Measurements from ENCODE around the gene SKA3.

The SKA3 gene

DNA sequence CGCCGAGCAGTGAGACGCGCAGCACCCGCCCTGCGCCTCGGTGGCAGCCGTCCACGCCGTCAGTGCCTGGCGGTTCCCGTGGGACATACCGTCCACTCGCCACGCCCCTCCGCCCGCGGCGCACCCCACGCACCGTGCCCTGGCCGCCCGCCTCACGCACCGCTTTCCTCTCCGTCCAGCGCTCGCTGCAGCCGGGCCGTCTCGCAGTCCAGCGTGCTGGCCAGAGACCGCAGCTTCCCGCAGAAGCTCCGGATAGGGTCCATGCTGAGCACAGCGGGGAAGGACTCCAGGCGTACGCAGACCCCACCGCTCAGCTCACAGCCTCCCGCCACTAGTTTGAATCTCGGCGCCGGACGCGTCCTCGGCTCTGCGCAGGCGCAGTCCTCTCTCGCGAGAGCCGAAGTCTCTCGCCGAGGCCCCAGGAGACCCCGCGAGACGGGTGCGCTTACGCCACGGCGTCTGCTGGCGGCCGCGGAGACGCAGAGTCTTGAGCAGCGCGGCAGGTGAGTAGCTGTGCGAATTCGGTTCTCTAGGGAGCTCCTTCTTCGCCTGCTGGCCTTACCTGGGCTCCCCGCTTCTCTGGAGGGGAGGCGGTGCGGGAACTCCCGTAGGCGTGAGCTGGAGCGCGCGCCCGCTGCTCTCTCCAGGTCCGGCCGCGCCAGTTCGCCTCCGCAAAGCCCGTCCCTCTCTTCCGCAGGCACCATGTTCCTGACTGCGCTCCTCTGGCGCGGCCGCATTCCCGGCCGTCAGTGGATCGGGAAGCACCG is at the start of gene SKA3, which contains the start of gene MRPL57:
SKA3 (minus strand) TSS at position 338 of the 767 bp plus-strand sequence; CDS start at position 263, 75 bp downstream.
MRPL57 (plus strand) TSS at position 444 of the 767 bp plus-strand sequence; CDS start at position 703, 259 bp downstream.
- TF ChIP-seq EGR1 (IDR thresholded peaks at IDR 0.05) (peak; percentile 39), TEAD4 (IDR thresholded peaks at IDR 0.05) (0 out of 2 replicates have a peak, but pooled peaks have one; percentile 14), YY1 (IDR thresholded peaks at IDR 0.05; ENCODE audit: low read depth) (peak; percentile 79), USF1 (IDR thresholded peaks at IDR 0.05) (no peak), CEBPB (IDR thresholded peaks at IDR 0.05) (peak; percentile 23; the same call in 1 of the 2 replicates), EP300 (IDR thresholded peaks at IDR 0.05; ENCODE audit: borderline replicate concordance) (no peak; the same call in 1 of the 2 replicates), TCF12 (IDR thresholded peaks at IDR 0.05; ENCODE audit: low read depth) (peak; percentile 69; the same call in 1 of the 2 replicates), CREB1 (IDR thresholded peaks at IDR 0.05; ENCODE audit: low read depth) (no peak; the same call in 1 of the 2 replicates), NFIC (IDR thresholded peaks at IDR 0.05) (0 out of 2 replicates have a peak, but pooled peaks have one; percentile 24), ZBTB7A (IDR thresholded peaks at IDR 0.05; ENCODE audit: low read depth) (peak; percentile 67; the same call in 1 of the 2 replicates), FOXM1 (IDR thresholded peaks at IDR 0.05; ENCODE audit: borderline replicate concordance, low read depth) (peak; percentile 91), RAD21 (IDR thresholded peaks at IDR 0.05; ENCODE audit: low read depth) (no peak), TAF1 (IDR thresholded peaks at IDR 0.05; ENCODE audit: low read depth) (peak; percentile 95)
- TF ChIP-seq, protein P1, sequence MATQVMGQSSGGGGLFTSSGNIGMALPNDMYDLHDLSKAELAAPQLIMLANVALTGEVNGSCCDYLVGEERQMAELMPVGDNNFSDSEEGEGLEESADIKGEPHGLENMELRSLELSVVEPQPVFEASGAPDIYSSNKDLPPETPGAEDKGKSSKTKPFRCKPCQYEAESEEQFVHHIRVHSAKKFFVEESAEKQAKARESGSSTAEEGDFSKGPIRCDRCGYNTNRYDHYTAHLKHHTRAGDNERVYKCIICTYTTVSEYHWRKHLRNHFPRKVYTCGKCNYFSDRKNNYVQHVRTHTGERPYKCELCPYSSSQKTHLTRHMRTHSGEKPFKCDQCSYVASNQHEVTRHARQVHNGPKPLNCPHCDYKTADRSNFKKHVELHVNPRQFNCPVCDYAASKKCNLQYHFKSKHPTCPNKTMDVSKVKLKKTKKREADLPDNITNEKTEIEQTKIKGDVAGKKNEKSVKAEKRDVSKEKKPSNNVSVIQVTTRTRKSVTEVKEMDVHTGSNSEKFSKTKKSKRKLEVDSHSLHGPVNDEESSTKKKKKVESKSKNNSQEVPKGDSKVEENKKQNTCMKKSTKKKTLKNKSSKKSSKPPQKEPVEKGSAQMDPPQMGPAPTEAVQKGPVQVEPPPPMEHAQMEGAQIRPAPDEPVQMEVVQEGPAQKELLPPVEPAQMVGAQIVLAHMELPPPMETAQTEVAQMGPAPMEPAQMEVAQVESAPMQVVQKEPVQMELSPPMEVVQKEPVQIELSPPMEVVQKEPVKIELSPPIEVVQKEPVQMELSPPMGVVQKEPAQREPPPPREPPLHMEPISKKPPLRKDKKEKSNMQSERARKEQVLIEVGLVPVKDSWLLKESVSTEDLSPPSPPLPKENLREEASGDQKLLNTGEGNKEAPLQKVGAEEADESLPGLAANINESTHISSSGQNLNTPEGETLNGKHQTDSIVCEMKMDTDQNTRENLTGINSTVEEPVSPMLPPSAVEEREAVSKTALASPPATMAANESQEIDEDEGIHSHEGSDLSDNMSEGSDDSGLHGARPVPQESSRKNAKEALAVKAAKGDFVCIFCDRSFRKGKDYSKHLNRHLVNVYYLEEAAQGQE (IDR thresholded peaks at IDR 0.05; ENCODE audit: low read depth) = peak; percentile 36
- TF ChIP-seq, protein P2, sequence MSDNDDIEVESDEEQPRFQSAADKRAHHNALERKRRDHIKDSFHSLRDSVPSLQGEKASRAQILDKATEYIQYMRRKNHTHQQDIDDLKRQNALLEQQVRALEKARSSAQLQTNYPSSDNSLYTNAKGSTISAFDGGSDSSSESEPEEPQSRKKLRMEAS (IDR thresholded peaks at IDR 0.05) = peak; percentile 78

- TF ChIP-seq TCF12 (IDR thresholded peaks at IDR 0.05; ENCODE audit: low read depth) (no peak), YY1 (IDR thresholded peaks at IDR 0.05; ENCODE audit: low read depth) (no peak), ZBTB7A (IDR thresholded peaks at IDR 0.05; ENCODE audit: low read depth) (no peak), FOXM1 (IDR thresholded peaks at IDR 0.05; ENCODE audit: borderline replicate concordance, low read depth) (no peak), EGR1 (IDR thresholded peaks at IDR 0.05) (no peak), RAD21 (IDR thresholded peaks at IDR 0.05; ENCODE audit: low read depth) (no peak), CEBPB (IDR thresholded peaks at IDR 0.05) (no peak), NFIC (IDR thresholded peaks at IDR 0.05) (no peak), EP300 (IDR thresholded peaks at IDR 0.05; ENCODE audit: borderline replicate concordance) (no peak), TAF1 (IDR thresholded peaks at IDR 0.05; ENCODE audit: low read depth) (no peak)
- TF ChIP-seq, protein P1 (IDR thresholded peaks at IDR 0.05; ENCODE audit: low read depth) = no peak
- TF ChIP-seq, protein P2 (IDR thresholded peaks at IDR 0.05) = no peak
Observed at GRCh38 chr13:21225082-21225481, 48.7 kb upstream of the SKA3 start.

DNA sequence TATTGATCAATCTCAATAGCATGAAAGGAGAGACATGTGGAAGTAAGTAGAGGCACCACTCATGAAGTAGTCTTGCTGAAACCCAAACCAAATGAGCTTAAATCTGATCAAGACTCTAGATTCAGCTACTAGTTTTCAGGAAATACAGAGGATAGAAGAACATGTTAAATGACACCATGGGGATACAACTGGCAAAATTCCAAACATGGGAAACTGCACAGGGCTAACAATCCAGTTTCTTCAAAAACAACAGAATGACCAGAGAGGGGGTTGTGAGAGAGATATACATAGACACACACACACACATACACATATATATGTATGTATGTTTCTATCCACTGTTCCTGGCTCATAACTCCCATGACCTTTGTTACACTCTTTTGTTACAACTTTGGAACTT is 44.9 kb upstream of the SKA3 start:
- TF ChIP-seq TCF12 (IDR thresholded peaks at IDR 0.05; ENCODE audit: low read depth) = no peak
- peak; percentile 25; the same call in 1 of the 2 replicates for TF ChIP-seq NFIC (IDR thresholded peaks at IDR 0.05)

- TF ChIP-seq, protein P1 (IDR thresholded peaks at IDR 0.05; ENCODE audit: low read depth) = no peak
- TF ChIP-seq, protein P2 (IDR thresholded peaks at IDR 0.05) = no peak
- TF ChIP-seq TEAD4 (IDR thresholded peaks at IDR 0.05) (no peak), RAD21 (IDR thresholded peaks at IDR 0.05; ENCODE audit: low read depth) (no peak), TAF1 (IDR thresholded peaks at IDR 0.05; ENCODE audit: low read depth) (no peak), FOXM1 (IDR thresholded peaks at IDR 0.05; ENCODE audit: borderline replicate concordance, low read depth) (no peak), YY1 (IDR thresholded peaks at IDR 0.05; ENCODE audit: low read depth) (no peak), ZBTB7A (IDR thresholded peaks at IDR 0.05; ENCODE audit: low read depth) (no peak), CREB1 (IDR thresholded peaks at IDR 0.05; ENCODE audit: low read depth) (no peak), CEBPB (IDR thresholded peaks at IDR 0.05) (no peak), NFIC (IDR thresholded peaks at IDR 0.05) (no peak), USF1 (IDR thresholded peaks at IDR 0.05) (no peak), EP300 (IDR thresholded peaks at IDR 0.05; ENCODE audit: borderline replicate concordance) (no peak)
Observed at GRCh38 chr13:21219036-21219381, 42.7 kb upstream of the SKA3 start.

Data from Ishikawa (cell line).